Thoracic aorta (tissue), 2 donors: ENCODE data around the gene DUSP23. TPM values are rescaled to one million over a fixed set of nuclear protein-coding genes. Genes with fewer than 3 reads are reported as not detected.

ENCODE experiments used
- ATAC-seq: fragments of 150-250 bp; one replicate; pipeline ENCODE4 v1.8.0; 2017; ENCODE audit warnings: low read depth; ENCODE audit not compliant: insufficient number of reproducible peaks, low FRiP score
- DNase-seq: peaks from one replicate; pipeline ENCODE4 v3.0.0-alpha.2; 2020; ENCODE audit warnings: low spot score
- H3K27ac ChIP-seq, 2 donors: fragments of 200-600 bp; sonication (generic); 1 replicate in 1 of 2; 2 replicates in 1 of 2; pipeline ENCODE4 v1.5.1; 2016; ENCODE audit warnings: mild to moderate bottlenecking in 2 of 2, moderate library complexity in 2 of 2
- H3K27me3 ChIP-seq: fragments of 200-600 bp; sonication (generic); replicated peaks from 2 replicates; pipeline ENCODE4 v1.6.0; 2016; ENCODE audit warnings: mild to moderate bottlenecking; ENCODE audit not compliant: insufficient read depth
- H3K36me3 ChIP-seq: fragments of 200-600 bp; sonication (generic); one replicate; pipeline ENCODE4 v1.5.1; 2016
- H3K4me1 ChIP-seq, 2 donors: fragments of 200-600 bp; sonication (generic); 1 replicate in 1 of 2; 2 replicates in 1 of 2; pipeline versions ENCODE4 v1.5.1 to v1.6.0; 2016; ENCODE audit warnings: low read depth in 2 of 2, mild to moderate bottlenecking in 1 of 2; ENCODE audit not compliant: control insufficient read depth in 1 of 2
- H3K4me3 ChIP-seq: fragments of 200-600 bp; sonication (generic); 2 replicates; pipeline ENCODE4 v1.5.1; 2016; ENCODE audit warnings: mild to moderate bottlenecking
- H3K9me3 ChIP-seq: fragments of 200-600 bp; sonication (generic); 2 replicates; pipeline ENCODE4 v1.5.1; 2016
- total RNA-seq, 2 donors: library from RNA; depleted of rRNA; stranded (reverse); fragments of >200 nt; gene quantifications; one replicate each; pipeline versions ENCODE4 v1.1.0 to v1.2.3, GENCODE V29; 2016
- TF ChIP-seq, protein P1 (sequence below): fragments of 200-600 bp; sonication (generic); IDR thresholded peaks from one replicate; pipeline ENCODE4 v1.5.1; 2019; ENCODE audit warnings: antibody characterized with exemption

Gene DUSP23
- total RNA-seq, 2 donors from 2014 or later, result 48.6 to 111 TPM

DNA sequence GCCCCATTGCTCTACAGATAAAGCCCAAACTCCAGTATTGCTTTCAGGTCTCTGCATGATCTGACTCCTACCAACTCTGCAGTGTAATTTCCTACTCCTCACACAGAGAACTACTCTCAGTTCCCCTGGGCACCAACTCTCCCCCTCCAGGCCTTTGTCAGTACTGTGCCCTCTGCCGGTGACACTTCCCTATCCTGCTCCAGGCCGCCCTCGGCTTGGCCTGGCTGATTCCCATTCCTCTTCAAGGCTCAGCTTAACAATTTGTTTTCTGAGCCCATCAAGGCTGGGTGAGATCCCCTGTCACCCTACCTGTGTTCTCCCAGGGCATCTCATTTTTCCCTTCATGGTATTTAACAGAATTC, 48.5 kb downstream of the DUSP23 start:
- DNase-seq, result no peak
- Histone ChIP-seq H3K27ac (no peak overlapping the region), H3K4me3 (no peak overlapping the region), H3K9me3 (no peaks in the 10 kb centered on the region), H3K36me3 (no peaks in the 10 kb centered on the region), H3K27me3 (no peaks in the 10 kb centered on the region), H3K4me1 (peaks cover 3 to 10% of the 10 kb centered on the region in 2 donors)
- TF ChIP-seq, protein P1, sequence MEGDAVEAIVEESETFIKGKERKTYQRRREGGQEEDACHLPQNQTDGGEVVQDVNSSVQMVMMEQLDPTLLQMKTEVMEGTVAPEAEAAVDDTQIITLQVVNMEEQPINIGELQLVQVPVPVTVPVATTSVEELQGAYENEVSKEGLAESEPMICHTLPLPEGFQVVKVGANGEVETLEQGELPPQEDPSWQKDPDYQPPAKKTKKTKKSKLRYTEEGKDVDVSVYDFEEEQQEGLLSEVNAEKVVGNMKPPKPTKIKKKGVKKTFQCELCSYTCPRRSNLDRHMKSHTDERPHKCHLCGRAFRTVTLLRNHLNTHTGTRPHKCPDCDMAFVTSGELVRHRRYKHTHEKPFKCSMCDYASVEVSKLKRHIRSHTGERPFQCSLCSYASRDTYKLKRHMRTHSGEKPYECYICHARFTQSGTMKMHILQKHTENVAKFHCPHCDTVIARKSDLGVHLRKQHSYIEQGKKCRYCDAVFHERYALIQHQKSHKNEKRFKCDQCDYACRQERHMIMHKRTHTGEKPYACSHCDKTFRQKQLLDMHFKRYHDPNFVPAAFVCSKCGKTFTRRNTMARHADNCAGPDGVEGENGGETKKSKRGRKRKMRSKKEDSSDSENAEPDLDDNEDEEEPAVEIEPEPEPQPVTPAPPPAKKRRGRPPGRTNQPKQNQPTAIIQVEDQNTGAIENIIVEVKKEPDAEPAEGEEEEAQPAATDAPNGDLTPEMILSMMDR, result peak; percentile 22
- ATAC-seq, result no peak

DNA sequence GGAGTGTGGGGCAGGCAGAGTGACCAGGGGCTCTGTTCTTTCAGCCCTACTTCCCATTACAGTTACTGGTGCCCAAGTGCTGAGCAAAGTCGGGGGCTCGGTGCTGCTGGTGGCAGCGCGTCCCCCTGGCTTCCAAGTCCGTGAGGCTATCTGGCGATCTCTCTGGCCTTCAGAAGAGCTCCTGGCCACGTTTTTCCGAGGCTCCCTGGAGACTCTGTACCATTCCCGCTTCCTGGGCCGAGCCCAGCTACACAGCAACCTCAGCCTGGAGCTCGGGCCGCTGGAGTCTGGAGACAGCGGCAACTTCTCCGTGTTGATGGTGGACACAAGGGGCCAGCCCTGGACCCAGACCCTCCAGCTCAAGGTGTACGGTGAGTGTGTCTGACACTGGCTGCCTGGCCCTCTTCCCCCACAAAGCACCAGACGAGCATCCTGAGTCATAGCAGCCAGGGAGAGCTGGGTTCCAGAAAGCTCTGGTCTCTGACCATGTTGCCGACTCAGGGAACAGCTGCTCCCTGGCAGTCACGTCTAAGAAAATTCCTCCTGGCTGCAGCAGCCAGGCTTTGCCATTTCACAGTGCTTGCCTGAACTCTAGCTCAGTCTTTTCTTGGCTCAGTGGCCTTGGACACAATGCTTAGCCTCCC, 49.2 kb downstream of the DUSP23 start:
- Histone ChIP-seq H3K4me1 (peaks cover 3 to 10% of the 10 kb centered on the region in 2 donors), H3K27ac (peak overlapping the region in 1 of 2 donors; percentile 39), H3K9me3 (no peaks in the 10 kb centered on the region), H3K27me3 (no peaks in the 10 kb centered on the region), H3K36me3 (no peaks in the 10 kb centered on the region), H3K4me3 (peak overlapping the region; percentile 1)
- ATAC-seq, result no peak
- DNase-seq, result no peak
- TF ChIP-seq, protein P1, result no peak

DNA sequence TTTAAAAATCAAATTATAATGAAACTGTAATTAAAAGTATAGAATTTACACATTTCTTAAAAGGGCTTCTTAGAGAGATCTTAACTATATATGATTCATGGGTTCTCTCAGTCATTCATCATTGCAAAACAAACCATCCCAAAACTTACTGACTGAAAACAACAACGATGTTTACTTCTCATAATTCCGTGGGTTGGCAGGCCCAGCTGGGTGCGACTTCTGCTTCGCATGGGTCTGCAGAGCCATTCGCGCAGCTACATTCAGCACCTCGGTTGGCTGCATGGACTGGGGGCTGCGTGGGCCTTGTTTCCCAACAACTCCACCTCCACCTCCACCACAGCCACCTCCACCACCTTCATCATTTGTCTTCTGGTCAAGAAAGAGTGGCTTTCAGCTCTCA, 50.0 kb downstream of the DUSP23 start:
- no peaks in the 10 kb centered on the region for H3K9me3 ChIP-seq
- ATAC-seq (no peak), DNase-seq (no peak)
- no peaks in the 10 kb centered on the region for H3K36me3 ChIP-seq
- no peak overlapping the region for H3K27ac ChIP-seq
- no peaks in the 10 kb centered on the region for H3K27me3 ChIP-seq
- H3K4me3 ChIP-seq, result no peak overlapping the region
- peaks cover 3 to 14% of the 10 kb centered on the region in 2 donors for H3K4me1 ChIP-seq
- TF ChIP-seq, protein P1, result no peak

DNA sequence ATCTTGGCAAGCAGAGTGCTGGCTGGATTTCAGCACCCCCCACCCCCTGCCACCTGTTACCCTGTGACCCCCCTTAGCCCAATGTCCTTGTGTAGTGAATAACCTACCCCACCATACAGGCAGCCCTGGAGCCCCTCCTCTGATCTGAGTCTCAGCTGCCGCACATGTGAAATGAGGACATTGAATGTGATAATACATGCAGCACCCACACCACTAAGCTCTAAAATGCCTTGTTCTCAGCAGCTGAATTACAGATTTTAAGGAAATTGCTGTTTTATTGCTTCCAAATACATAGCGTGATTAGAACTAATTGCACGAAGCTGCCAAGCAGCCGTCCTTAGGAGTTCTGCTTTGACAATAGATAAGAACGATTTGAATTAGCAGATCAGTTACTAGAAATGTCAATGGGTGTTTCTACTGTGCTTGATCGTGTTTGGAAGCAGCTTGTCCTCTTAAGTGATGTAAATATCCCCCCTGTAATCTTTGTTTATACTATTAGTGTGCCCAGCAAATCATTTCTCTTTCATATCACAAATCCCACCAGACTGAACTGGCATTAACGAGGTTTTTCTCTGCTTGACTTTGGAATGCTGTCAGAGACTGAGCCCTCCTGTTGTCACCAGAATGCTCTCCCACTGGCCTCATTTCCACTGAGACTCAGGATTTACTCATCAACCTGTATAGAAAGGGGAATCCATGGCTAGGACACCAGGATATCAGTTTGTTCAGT, 50.8 kb downstream of the DUSP23 start:
- Histone ChIP-seq H3K4me3 (no peak overlapping the region), H3K36me3 (no peaks in the 10 kb centered on the region), H3K27ac (no peak overlapping the region)

More for the DNA sequence above, 50.8 kb downstream of the DUSP23 start:
- Histone ChIP-seq H3K4me1 (peaks cover 3 to 15% of the 10 kb centered on the region in 2 donors), H3K27me3 (no peaks in the 10 kb centered on the region), H3K9me3 (no peaks in the 10 kb centered on the region)
- DNase-seq, result no peak
- TF ChIP-seq, protein P1, result no peak
- no peak for ATAC-seq

Other genes starting within 250 kb of the DUSP23 start
- gene OR10J5, start 245.0 kb upstream of the DUSP23 start, total RNA-seq, result not detected
- not detected for gene APCS, start 193.1 kb upstream of the DUSP23 start, total RNA-seq
- not detected for gene CRP, start 66.4 kb upstream of the DUSP23 start, total RNA-seq
- not detected for gene FCRL6, start 21.4 kb downstream of the DUSP23 start, total RNA-seq
- 1 to 10 TPM; 5.6 to 9.9 TPM for gene SLAMF8, start 45.9 kb downstream of the DUSP23 start, total RNA-seq
- gene VSIG8, start 81.7 kb downstream of the DUSP23 start, total RNA-seq, result not detected
- 1 to 10 TPM in 1 of 2 donors, under 1 TPM in 1; 0.95 to 2.1 TPM for gene CFAP45, start 119.2 kb downstream of the DUSP23 start, total RNA-seq
- gene TAGLN2, start 144.5 kb downstream of the DUSP23 start, total RNA-seq, result 100 to 1,000 TPM; 298 to 352 TPM
- gene IGSF9, start 164.7 kb downstream of the DUSP23 start, total RNA-seq, result under 1 TPM in 1 of 2 donors, not detected in 1; 0.99 TPM
- gene SLAMF9, start 173.3 kb downstream of the DUSP23 start, total RNA-seq, result not detected